Left cardiac atrium (tissue), 4 donors: Measurements from ENCODE around the gene STKLD1. TPM values are rescaled to one million over a fixed set of nuclear protein-coding genes. Genes with fewer than 3 reads are reported as not detected.

Experiments
- ATAC-seq, 2 donors: fragments of 200-7000 bp; cut with Tn5 transposase; one replicate each; pipeline ENCODE4 v1.9.1; 2020; ENCODE audit warnings: mild to moderate bottlenecking in 2 of 2, moderate library complexity in 2 of 2
- DNase-seq: peaks from one replicate; pipeline ENCODE4 v3.0.0-alpha.2; 2020
- intact Hi-C, 2 donors: fragments of 100-400 bp; cut with DNase I; formaldehyde crosslinking; loops; one replicate each; pipeline versions ENCODE4 v1.14.1 to v1.15.1; 2022 to 2023
- total RNA-seq, 2 donors: library from RNA; stranded (reverse); fragmentation: NEBNext Ultra II Directional; extraction: Animal tissue kit (Norgen Biotek cat#: 25700); gene quantifications; one replicate each; pipeline ENCODE4 v1.2.1, GENCODE V29; 2021
- donor health status: DM: no; HTN: yes; CAD: no.
- donor health status: DM: no; HTN: yes; CAD: no; lungs with severe emphysema.
- donor health status: DM: yes; HTN: yes; CAD: no.
- donor health status: Dilated cardiomyopathy.

STKLD1 gene
- total RNA-seq, 2 donors from 2014 or later = 0.77 to 1.1 TPM

GRCh38 chr9:133452562-133452961 lies 76.4 kb downstream of the STKLD1 start:
- DNase-seq (no peak), ATAC-seq (no peak)
- intact Hi-C loops = no loop called here

- intact Hi-C loops = no loop called here
- ATAC-seq (peak; percentile 34 to 91), DNase-seq (no peak)
Observed at GRCh38 chr9:133453651-133454050, 77.5 kb downstream of the STKLD1 start.

GRCh38 chr9:133454325-133454724 lies 78.2 kb downstream of the STKLD1 start:
- intact Hi-C loops = no loop called here
- no peak for DNase-seq

GRCh38 chr9:133454943-133455673 lies 78.9 kb downstream of the STKLD1 start:
- intact Hi-C loops = no loop called here
- ATAC-seq (no peak), DNase-seq (no peak)

More at GRCh38 chr9:133454325-133454724, 78.2 kb downstream of the STKLD1 start:
- ATAC-seq = no peak

Other genes starting within 250 kb of the STKLD1 start
- 10 to 100 TPM; 10.8 to 12.8 TPM for gene GBGT1, start 212.5 kb upstream of the STKLD1 start, total RNA-seq
- gene OBP2B, start 167.1 kb upstream of the STKLD1 start, total RNA-seq = not detected
- gene ABO, start 101.2 kb upstream of the STKLD1 start, total RNA-seq = 1 to 10 TPM; 1.7 to 2.1 TPM
- 10 to 100 TPM; 11.1 to 12.2 TPM for gene SURF6, start 40.2 kb upstream of the STKLD1 start, total RNA-seq
- 10 to 100 TPM; 18.2 to 22.7 TPM for gene MED22, start 28.2 kb upstream of the STKLD1 start, total RNA-seq
- 1,000 to 10,000 TPM; 1,074 to 1,076 TPM for gene RPL7A, start 28.1 kb upstream of the STKLD1 start, total RNA-seq
- 10 to 100 TPM; 34.1 to 42.5 TPM for gene SURF1, start 19.9 kb upstream of the STKLD1 start, total RNA-seq
- gene SURF2, start 19.8 kb upstream of the STKLD1 start, total RNA-seq = 10 to 100 TPM; 10.6 to 15.5 TPM
- 100 to 1,000 TPM in 1 of 2 donors, 10 to 100 TPM in 1; 95.4 to 127 TPM for gene SURF4, start 306 bp upstream of the STKLD1 start, total RNA-seq
- 10 to 100 TPM; 12.2 to 12.6 TPM for gene REXO4, start 41.6 kb downstream of the STKLD1 start, total RNA-seq
- gene ADAMTS13, start 46.0 kb downstream of the STKLD1 start, total RNA-seq = 1 to 10 TPM; 2.0 to 2.3 TPM
- gene CACFD1, start 83.6 kb downstream of the STKLD1 start, total RNA-seq = 10 to 100 TPM in 1 of 2 donors, 1 to 10 TPM in 1; 9.6 to 13.0 TPM
- gene SLC2A6, start 102.7 kb downstream of the STKLD1 start, total RNA-seq = 1 to 10 TPM; 4.3 to 7.4 TPM
- gene MYMK, start 148.6 kb downstream of the STKLD1 start, total RNA-seq = not detected
- gene ADAMTSL2, start 158.3 kb downstream of the STKLD1 start, total RNA-seq = 10 to 100 TPM; 13.9 to 16.7 TPM
- under 1 TPM in 1 of 2 donors, not detected in 1; 0.37 TPM for gene FAM163B, start 233.0 kb downstream of the STKLD1 start, total RNA-seq